Measurements from ENCODE around the gene NKG7. TPM values are rescaled to one million over a fixed set of nuclear protein-coding genes. Genes with fewer than 3 reads are reported as not detected.
A peak's percentile ranks its signal among the peaks of the same experiment; 100 is the strongest.

Gene NKG7
- total RNA-seq, 4 donors from 2014 or later: 0.73 to 1.2 TPM; not detected in 2

DNA sequence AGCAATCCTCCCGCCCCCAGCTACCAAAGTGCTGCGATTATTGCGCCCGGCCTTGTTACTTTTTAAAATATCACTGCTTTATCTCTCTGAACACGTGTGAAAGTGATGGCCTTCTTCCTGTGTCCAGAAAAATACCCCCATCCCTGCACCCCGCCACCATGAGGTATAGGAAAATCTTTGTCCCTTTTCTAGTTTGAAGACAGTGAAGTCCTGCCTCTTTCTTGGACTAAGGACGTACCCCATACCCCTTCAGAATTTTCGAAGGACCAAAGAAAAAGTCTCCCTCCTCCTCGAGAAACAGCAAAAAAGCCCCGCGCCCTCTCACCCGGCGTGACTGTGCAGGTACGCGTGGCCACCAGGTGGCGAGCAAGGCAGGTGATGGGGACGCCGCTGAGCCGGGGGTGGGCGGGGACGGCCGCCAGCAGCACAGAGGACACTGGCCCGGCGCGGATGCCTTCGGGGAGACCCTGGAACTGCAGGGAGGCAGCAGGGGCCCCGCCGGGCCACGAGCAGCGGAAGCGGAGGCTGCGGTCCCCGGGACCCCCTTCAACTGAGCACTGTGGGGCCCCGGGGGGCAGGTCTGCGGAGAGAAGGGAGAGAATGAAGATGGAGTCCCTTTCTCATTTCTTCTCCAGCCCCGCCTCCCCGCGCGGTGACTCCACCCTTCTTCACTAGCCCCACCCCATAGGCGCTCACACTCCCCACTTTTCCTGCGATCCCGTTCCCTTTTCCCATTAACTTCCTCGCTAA lies 33.7 kb downstream of the NKG7 start:
- TF ChIP-seq CTCF (IDR thresholded peaks at IDR 0.05 in 4 of 5, conservative IDR thresholded peaks at IDR 0.05 in 1 of 5) (peak; percentile 45 to 92 (median 85)), POLR2A (IDR thresholded peaks at IDR 0.05) (no peak)
- intact Hi-C loops (cut with DNase I; ENCODE audit: low total_unique reads): loop anchor here (1.0 to 5.0 kb wide), 5 partner anchors 29 to 256 kb away; partner anchors contain the start of gene ZNF175
- H3K27me3 ChIP-seq: peaks cover 0 to 9% (median 0%) of the 10 kb centered on the region in 3 donors
- no peaks in the 10 kb centered on the region for H3K9me3 ChIP-seq
- peak overlapping the region in 2 of 4 donors; percentile 39 to 59 for H3K27ac ChIP-seq
- ATAC-seq: peak; percentile 47 to 54
- in situ Hi-C loops (cut with MboI; ENCODE audit: low sequenced_read_pairs in 4 of 4): loop anchor here in 1 of 4 donors (5.0 kb wide), 1 partner anchor 59 kb away; no protein-coding TSS in a partner anchor
- H3K36me3 ChIP-seq: no peaks in the 10 kb centered on the region
- peak overlapping the region; percentile 49 to 60 (median 55) for H3K4me3 ChIP-seq
- H3K4me1 ChIP-seq: peaks cover 4 to 17% of the 10 kb centered on the region in 2 donors
- DNase-seq: peak; percentile 36 to 48

- no peak overlapping the region for H3K4me3 ChIP-seq
- no peaks in the 10 kb centered on the region for H3K9me3 ChIP-seq
- no peaks in the 10 kb centered on the region for H3K36me3 ChIP-seq
- peaks cover 0 to 9% (median 0%) of the 10 kb centered on the region in 3 donors for H3K27me3 ChIP-seq
- in situ Hi-C loops (cut with MboI; ENCODE audit: low sequenced_read_pairs in 4 of 4) (loop anchor here in 1 of 4 donors (5.0 kb wide), 1 partner anchor 59 kb away; no protein-coding TSS in a partner anchor), intact Hi-C loops (cut with DNase I; ENCODE audit: low total_unique reads) (loop anchor here (1.0 to 5.0 kb wide), 2 partner anchors 100 to 234 kb away; partner anchors contain the start of gene ZNF175)
- no peak for TF ChIP-seq CTCF (IDR thresholded peaks at IDR 0.05 in 4 of 5, conservative IDR thresholded peaks at IDR 0.05 in 1 of 5)
- TF ChIP-seq POLR2A (IDR thresholded peaks at IDR 0.05): no peak
- ATAC-seq (no peak), DNase-seq (no peak)
- no peak overlapping the region for H3K27ac ChIP-seq
- H3K4me1 ChIP-seq: peaks cover 4 to 17% of the 10 kb centered on the region in 2 donors
Observed at GRCh38 chr19:51337861-51338562, 34.4 kb downstream of the NKG7 start.

DNA sequence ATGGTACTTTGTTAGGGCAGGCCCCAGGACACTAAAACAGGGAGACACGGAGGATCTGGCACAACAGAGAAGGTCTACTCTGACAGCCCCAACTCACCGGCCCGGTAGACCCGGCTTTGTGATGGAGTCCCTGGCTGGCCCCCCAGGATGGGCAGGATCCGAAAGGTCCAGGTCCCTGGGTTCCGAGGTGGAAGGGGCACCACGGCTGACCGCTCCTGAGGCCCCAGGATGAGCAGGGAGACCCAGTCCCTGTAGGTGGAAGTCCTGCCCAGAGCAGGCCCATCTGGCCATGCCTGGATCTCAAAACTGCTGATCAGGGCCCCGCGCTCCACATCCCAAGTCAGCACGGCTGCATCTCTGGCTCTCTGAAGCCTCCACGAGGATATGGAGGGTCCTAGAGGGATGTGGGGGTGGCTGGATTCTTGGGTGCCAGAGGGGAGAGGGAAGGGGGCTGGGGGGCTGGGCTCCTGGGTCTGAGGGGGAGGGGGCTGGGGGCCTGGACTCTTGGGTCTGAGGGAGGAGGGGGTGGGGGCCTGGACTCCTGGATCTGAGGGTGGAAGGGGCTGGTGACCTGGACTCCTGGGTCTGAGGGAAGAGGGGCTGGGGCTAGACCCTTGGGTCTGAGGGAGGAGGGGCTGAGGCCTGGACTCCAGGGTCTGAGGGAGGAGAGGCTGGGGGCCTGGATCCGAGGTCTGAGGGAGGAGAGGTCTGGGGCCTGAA lies 35.2 kb downstream of the NKG7 start:
- DNase-seq (no peak), ATAC-seq (no peak)
- intact Hi-C loops (cut with DNase I; ENCODE audit: low total_unique reads) (loop anchor here (5.0 kb wide), 1 partner anchor 235 kb away; the partner anchor contains the start of gene ZNF175), in situ Hi-C loops (cut with MboI; ENCODE audit: low sequenced_read_pairs in 4 of 4) (loop anchor here in 1 of 4 donors (5.0 kb wide), 1 partner anchor 60 kb away; no protein-coding TSS in a partner anchor)
- Histone ChIP-seq H3K4me3 (no peak overlapping the region), H3K36me3 (no peaks in the 10 kb centered on the region), H3K27me3 (peaks cover 0 to 9% (median 0%) of the 10 kb centered on the region in 3 donors), H3K27ac (no peak overlapping the region), H3K4me1 (peaks cover 4 to 17% of the 10 kb centered on the region in 2 donors), H3K9me3 (no peaks in the 10 kb centered on the region)
- TF ChIP-seq POLR2A (IDR thresholded peaks at IDR 0.05) (no peak), CTCF (IDR thresholded peaks at IDR 0.05 in 4 of 5, conservative IDR thresholded peaks at IDR 0.05 in 1 of 5) (no peak)

GRCh38 chr19:51333836-51334460 lies 38.5 kb downstream of the NKG7 start:
- Histone ChIP-seq H3K4me3 (no peak overlapping the region), H3K27ac (no peak overlapping the region), H3K36me3 (no peaks in the 10 kb centered on the region), H3K9me3 (no peaks in the 10 kb centered on the region), H3K27me3 (peaks cover 2 to 7% (median 5%) of the 10 kb centered on the region in 3 donors), H3K4me1 (peaks cover 0 to 5% of the 10 kb centered on the region in 2 donors)
- in situ Hi-C loops (cut with MboI; ENCODE audit: low sequenced_read_pairs in 4 of 4): no loop called here
- intact Hi-C loops (cut with DNase I; ENCODE audit: low total_unique reads): no loop called here
- DNase-seq: no peak
- no peak for TF ChIP-seq CTCF (IDR thresholded peaks at IDR 0.05 in 4 of 5, conservative IDR thresholded peaks at IDR 0.05 in 1 of 5)
- TF ChIP-seq POLR2A (IDR thresholded peaks at IDR 0.05): no peak
- ATAC-seq: no peak
